IPS-18a (cell line): ENCODE results near the gene CD36.

Experiments
- H3K27ac ChIP-seq: one replicate; pipeline ENCODE4 v1.5.1; 2013; ENCODE audit warnings: low read length
- H3K27me3 ChIP-seq: one replicate; pipeline ENCODE4 v1.6.1; 2013; ENCODE audit warnings: mild to moderate bottlenecking, low read length; ENCODE audit not compliant: control insufficient read depth, insufficient read depth
- H3K36me3 ChIP-seq: one replicate; pipeline ENCODE4 v1.6.1; 2013; ENCODE audit warnings: low read depth, low read length; ENCODE audit not compliant: control insufficient read depth
- H3K4me1 ChIP-seq: one replicate; pipeline ENCODE4 v1.6.1; 2013; ENCODE audit warnings: low read depth, low read length; ENCODE audit not compliant: control insufficient read depth
- H3K4me3 ChIP-seq: one replicate; pipeline ENCODE4 v1.5.1; 2013; ENCODE audit warnings: low read length
- H3K9ac ChIP-seq: one replicate; pipeline ENCODE4 v1.6.1; 2013; ENCODE audit warnings: mild to moderate bottlenecking, low read length, moderate library complexity
- H3K9me3 ChIP-seq: one replicate; pipeline ENCODE4 v1.6.1; 2013; ENCODE audit warnings: low read depth, low read length; ENCODE audit not compliant: control insufficient read depth

Gene CD36

GRCh38 chr7:80629023-80629422 lies 9.4 kb upstream of the CD36 start:
- Histone ChIP-seq H3K9ac (no peak overlapping the region), H3K4me3 (no peak overlapping the region), H3K36me3 (no peaks in the 10 kb centered on the region), H3K4me1 (no peaks in the 10 kb centered on the region), H3K27ac (no peak overlapping the region), H3K9me3 (no peaks in the 10 kb centered on the region), H3K27me3 (no peaks in the 10 kb centered on the region)

- Histone ChIP-seq H3K9ac (no peak overlapping the region), H3K4me3 (no peak overlapping the region), H3K4me1 (no peaks in the 10 kb centered on the region), H3K36me3 (no peaks in the 10 kb centered on the region), H3K27ac (no peak overlapping the region), H3K27me3 (no peaks in the 10 kb centered on the region), H3K9me3 (no peaks in the 10 kb centered on the region)
Measured at GRCh38 chr7:80630608-80631405, 7.6 kb upstream of the CD36 start.

GRCh38 chr7:80631421-80631820 lies 7.0 kb upstream of the CD36 start:
- Histone ChIP-seq H3K27ac (no peak overlapping the region), H3K4me1 (no peaks in the 10 kb centered on the region), H3K4me3 (no peak overlapping the region), H3K36me3 (no peaks in the 10 kb centered on the region), H3K9me3 (no peaks in the 10 kb centered on the region), H3K27me3 (no peaks in the 10 kb centered on the region), H3K9ac (no peak overlapping the region)

- no peaks in the 10 kb centered on the region for H3K36me3 ChIP-seq
- H3K27me3 ChIP-seq = no peaks in the 10 kb centered on the region
- H3K9ac ChIP-seq = no peak overlapping the region
- no peak overlapping the region for H3K27ac ChIP-seq
- H3K4me3 ChIP-seq = no peak overlapping the region
- no peaks in the 10 kb centered on the region for H3K4me1 ChIP-seq
- H3K9me3 ChIP-seq = no peaks in the 10 kb centered on the region
Measured at GRCh38 chr7:80632139-80632538, 6.3 kb upstream of the CD36 start.

- no peaks in the 10 kb centered on the region for H3K27me3 ChIP-seq
- H3K9ac ChIP-seq = no peak overlapping the region
- no peaks in the 10 kb centered on the region for H3K9me3 ChIP-seq
- no peaks in the 10 kb centered on the region for H3K36me3 ChIP-seq
- H3K27ac ChIP-seq = no peak overlapping the region
- H3K4me1 ChIP-seq = no peaks in the 10 kb centered on the region
- H3K4me3 ChIP-seq = no peak overlapping the region
Measured at GRCh38 chr7:80632819-80633218, 5.6 kb upstream of the CD36 start.

GRCh38 chr7:80634505-80634904 lies 3.9 kb upstream of the CD36 start:
- Histone ChIP-seq H3K36me3 (no peaks in the 10 kb centered on the region), H3K9ac (no peak overlapping the region), H3K4me3 (no peak overlapping the region), H3K9me3 (no peaks in the 10 kb centered on the region), H3K4me1 (peaks cover 3% of the 10 kb centered on the region), H3K27me3 (no peaks in the 10 kb centered on the region), H3K27ac (no peak overlapping the region)

- H3K9ac ChIP-seq = no peak overlapping the region
- H3K36me3 ChIP-seq = no peaks in the 10 kb centered on the region
- no peaks in the 10 kb centered on the region for H3K27me3 ChIP-seq
- peaks cover 3% of the 10 kb centered on the region for H3K4me1 ChIP-seq
- no peak overlapping the region for H3K27ac ChIP-seq
- no peak overlapping the region for H3K4me3 ChIP-seq
- H3K9me3 ChIP-seq = no peaks in the 10 kb centered on the region
Measured at GRCh38 chr7:80635533-80635932, 2.9 kb upstream of the CD36 start.

- no peak overlapping the region for H3K27ac ChIP-seq
- H3K36me3 ChIP-seq = no peaks in the 10 kb centered on the region
- peaks cover 3% of the 10 kb centered on the region for H3K4me1 ChIP-seq
- no peak overlapping the region for H3K4me3 ChIP-seq
- no peaks in the 10 kb centered on the region for H3K27me3 ChIP-seq
- H3K9ac ChIP-seq = no peak overlapping the region
- H3K9me3 ChIP-seq = no peaks in the 10 kb centered on the region
Measured at GRCh38 chr7:80635998-80636397, 2.4 kb upstream of the CD36 start.

GRCh38 chr7:80636709-80637108 lies 1.7 kb upstream of the CD36 start:
- no peak overlapping the region for H3K9ac ChIP-seq
- no peaks in the 10 kb centered on the region for H3K36me3 ChIP-seq
- no peak overlapping the region for H3K27ac ChIP-seq
- H3K4me1 ChIP-seq = peaks cover 3% of the 10 kb centered on the region
- H3K27me3 ChIP-seq = no peaks in the 10 kb centered on the region
- no peak overlapping the region for H3K4me3 ChIP-seq
- no peaks in the 10 kb centered on the region for H3K9me3 ChIP-seq

- Histone ChIP-seq H3K9ac (no peak overlapping the region), H3K36me3 (no peaks in the 10 kb centered on the region), H3K27ac (no peak overlapping the region), H3K4me1 (peaks cover 3% of the 10 kb centered on the region), H3K4me3 (no peak overlapping the region), H3K27me3 (no peaks in the 10 kb centered on the region), H3K9me3 (no peaks in the 10 kb centered on the region)
Measured at GRCh38 chr7:80637454-80637853, 988 bp upstream of the CD36 start.

- H3K27ac ChIP-seq = no peak overlapping the region
- peaks cover 3% of the 10 kb centered on the region for H3K4me1 ChIP-seq
- no peaks in the 10 kb centered on the region for H3K36me3 ChIP-seq
- no peaks in the 10 kb centered on the region for H3K9me3 ChIP-seq
- no peak overlapping the region for H3K4me3 ChIP-seq
- no peak overlapping the region for H3K9ac ChIP-seq
- H3K27me3 ChIP-seq = no peaks in the 10 kb centered on the region
Measured at GRCh38 chr7:80639011-80639410, 569 bp downstream of the CD36 start.

- Histone ChIP-seq H3K4me1 (peaks cover 3% of the 10 kb centered on the region), H3K4me3 (no peak overlapping the region), H3K27me3 (no peaks in the 10 kb centered on the region), H3K27ac (no peak overlapping the region), H3K9me3 (no peaks in the 10 kb centered on the region), H3K36me3 (no peaks in the 10 kb centered on the region), H3K9ac (no peak overlapping the region)
Measured at GRCh38 chr7:80640846-80641245, 2.4 kb downstream of the CD36 start.
